WI38 (cell line): ENCODE measurements around the gene TASP1.

Experiments
- H3K4me3 ChIP-seq: 2 replicates; pipeline ENCODE4 v1.5.1; 2011; ENCODE audit warnings: low read depth, mild to moderate bottlenecking, control low read depth, low read length
- CTCF ChIP-seq: IDR thresholded peaks from 2 replicates; pipeline ENCODE4 v1.5.1; 2012; ENCODE audit warnings: low read depth, mild to moderate bottlenecking, control low read depth, low read length

TASP1 gene

GRCh38 chr20:13638496-13639149 is at the start of gene TASP1:
Gene TASP1, minus strand, starts transcription at chr20:13638932. Its CDS starts 8,854 bp downstream, at chr20:13630078.
- no peak for TF ChIP-seq CTCF
- H3K4me3 ChIP-seq, result peak within 1 kb of the TSS; percentile 98

DNA sequence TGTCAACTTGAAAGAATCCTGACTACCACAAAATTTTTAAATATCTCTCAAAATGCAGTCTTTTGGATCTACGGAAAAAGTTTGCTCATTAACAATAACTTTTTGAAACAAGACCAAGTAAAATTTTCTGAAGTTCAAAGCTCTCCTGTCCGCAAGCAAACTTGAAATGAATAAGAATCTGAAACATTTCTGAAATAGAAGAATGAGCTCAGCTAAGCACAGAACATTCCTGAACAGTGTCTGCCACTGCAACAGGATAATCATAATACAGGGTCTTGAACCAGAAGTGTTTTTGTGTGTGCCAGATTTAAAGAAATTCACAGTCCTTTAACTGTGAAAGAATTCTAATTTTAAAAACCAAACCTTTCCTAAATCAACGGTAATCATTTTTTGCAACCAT is 49.1 kb upstream of the TASP1 start:
- no peak overlapping the region for H3K4me3 ChIP-seq
- no peak for TF ChIP-seq CTCF

- no peak for TF ChIP-seq CTCF
- H3K4me3 ChIP-seq, result no peak overlapping the region
These were observed 46.9 kb upstream of the TASP1 start for GRCh38 chr20:13685623-13686022.

DNA sequence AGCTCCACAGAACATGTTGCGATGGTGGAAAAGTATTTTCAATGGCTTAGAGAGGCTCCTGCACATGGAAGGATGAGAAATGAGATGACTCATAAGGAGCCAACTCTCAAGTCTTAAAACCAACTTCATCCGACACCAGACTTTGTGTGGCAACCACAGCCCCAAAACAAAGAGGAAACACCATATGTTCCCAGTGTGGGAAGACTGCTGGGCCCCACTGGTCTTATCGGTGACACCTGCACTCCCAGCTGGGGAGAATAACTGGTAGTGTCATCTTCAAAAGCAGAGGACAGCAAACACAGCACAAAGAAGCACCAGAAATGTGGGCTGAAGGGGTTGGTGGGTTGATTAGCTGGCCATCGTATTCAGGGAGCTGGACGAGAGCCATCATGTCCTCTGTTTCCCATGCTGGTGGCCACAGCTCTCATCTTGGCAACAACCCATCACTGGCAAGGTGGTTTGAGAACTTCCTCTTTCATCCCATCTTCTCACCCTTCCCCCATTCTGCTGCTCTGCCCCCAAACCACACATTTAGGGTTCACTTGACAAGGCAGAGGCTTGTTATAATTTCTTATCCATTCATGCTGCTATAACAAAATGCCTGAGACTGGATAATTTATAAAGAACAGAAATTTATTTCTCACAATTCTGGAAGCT is 46.0 kb upstream of the TASP1 start:
- H3K4me3 ChIP-seq, result no peak overlapping the region
- no peak for TF ChIP-seq CTCF

DNA sequence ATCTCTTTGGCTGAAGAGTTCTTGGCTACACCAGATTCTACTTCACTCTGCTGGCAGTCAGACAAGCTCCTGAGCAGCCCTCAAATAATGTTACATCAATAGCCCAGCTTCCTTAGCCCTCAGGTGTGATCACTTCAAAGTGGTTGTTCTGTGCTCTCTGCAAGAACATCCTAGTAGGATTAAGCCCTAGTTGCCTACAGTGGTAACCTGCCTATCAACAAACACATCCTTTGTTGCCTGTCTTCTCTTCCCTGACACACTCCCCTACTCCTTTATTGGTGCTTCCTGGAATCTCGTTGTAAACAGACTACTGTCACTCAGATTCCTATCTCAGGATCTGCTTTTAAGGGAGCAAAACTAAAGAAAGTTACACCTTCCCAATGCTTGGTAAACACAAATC is 45.1 kb upstream of the TASP1 start:
- no peak overlapping the region for H3K4me3 ChIP-seq
- TF ChIP-seq CTCF, result no peak

DNA sequence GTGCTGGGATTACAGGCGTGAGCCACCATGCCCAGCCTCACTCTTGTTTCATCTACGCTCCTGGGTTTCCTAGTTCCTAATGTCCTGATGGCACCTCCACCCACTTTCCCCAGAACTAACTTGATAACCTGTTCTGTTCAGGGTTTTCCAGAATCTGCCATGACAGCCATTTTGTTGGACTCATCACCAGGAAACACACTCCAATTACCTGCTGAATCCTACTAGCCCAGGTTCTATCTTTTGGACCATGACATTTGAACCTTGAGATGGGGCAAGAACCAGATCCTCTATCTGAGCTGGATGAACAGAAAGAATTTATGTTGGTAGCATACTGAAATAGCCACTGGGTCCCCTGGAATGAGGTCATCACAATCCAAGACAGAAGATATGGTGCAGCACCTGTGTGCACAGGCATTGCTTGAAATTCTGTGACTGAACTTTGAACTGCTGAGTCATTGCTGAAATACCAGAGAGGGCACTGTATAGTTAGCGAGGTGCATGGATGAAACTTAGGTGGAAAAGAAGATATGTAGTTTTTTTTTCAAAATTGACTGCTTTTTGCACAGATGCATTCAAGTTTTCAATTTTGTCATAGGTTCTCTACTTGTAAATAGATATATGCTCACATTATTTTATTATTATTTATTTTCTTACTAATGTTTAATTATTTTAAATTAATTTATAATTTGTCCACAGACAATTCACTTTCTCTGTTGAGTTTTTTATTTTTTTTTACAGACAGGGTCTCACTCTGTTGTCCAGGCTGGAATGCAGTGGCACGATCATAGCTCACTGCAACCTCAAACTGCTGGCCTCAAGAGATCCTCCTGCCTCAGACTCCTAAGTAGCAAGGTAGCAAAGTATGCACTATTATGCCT is 42.8 kb upstream of the TASP1 start:
- H3K4me3 ChIP-seq, result no peak overlapping the region
- no peak for TF ChIP-seq CTCF
